COLO829 (cell line): ENCODE measurements around the gene LRRTM1.

Source experiments
- DNase-seq: peaks from one replicate; pipeline ENCODE4 v3.0.0; 2012; ENCODE audit warnings: low spot score

LRRTM1 gene

DNA sequence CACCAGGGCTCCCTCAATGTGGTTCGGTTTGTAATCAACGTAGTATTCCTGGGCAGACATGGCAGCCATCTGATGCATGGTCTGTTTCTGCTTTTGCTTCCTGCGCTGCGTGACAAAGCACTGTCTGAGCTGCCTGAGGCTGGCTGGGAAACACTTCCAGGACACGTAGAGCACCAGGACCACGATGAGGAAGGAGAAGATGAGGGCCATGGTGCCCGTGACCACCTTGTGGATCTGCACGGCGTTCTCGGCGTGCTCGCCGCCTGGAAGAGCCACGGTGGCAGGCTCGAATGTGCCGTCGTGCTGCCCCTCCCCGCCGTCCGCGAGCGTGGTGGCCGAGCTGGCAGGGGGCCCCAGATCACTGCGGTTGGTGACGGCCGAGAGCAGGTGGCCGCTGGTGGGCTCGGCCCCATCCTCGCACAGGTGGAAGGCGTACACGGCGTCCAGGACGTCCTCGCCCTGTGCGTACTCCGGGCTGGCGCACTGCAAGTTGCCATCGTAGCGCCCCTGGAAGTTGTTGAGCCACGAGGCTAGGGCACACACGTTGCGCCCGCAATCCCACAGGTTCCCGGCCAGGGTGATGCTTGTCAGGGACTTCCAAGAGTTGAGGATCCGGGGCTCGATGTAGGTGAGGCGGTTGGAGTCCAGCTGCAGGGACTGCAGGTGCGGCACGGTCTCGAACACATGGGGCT, 2.1 kb downstream of the LRRTM1 start:
- DNase-seq, result no peak

DNA sequence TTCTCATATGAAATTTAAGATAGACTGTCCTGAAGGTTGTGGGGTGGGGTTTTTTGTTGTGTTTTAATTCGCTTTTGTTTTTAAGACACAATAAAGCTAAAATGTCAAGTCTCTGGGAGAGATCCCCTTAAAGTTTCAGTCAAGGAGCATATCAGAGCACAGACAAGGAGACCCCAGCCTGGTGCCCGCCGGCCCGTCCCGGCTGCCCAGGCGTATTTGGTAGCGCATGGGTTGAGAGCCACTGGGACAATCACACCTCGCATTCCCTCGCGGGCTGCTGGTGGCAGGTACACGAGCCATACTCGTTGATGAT, 2.6 kb downstream of the LRRTM1 start:
- DNase-seq, result no peak

DNA sequence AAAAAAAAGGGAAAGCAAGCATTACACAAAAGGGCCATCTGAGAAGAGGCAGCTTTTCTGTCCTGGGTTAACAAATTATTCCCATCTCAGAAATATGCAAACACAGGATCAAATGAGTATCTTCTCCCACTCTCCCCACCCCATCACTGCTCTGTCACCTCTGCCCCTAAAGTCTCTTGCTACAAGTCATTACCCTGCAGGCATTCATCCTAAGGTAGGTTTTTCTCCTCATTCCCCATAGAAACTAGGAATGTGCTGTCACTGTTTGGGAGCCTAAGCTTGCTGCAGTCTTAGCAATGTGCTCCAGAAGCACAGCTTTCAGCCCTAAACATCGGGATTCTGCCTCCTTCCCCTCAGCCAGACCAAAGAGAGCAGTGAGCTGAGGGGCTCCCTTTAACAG, 3.6 kb downstream of the LRRTM1 start:
- no peak for DNase-seq

DNA sequence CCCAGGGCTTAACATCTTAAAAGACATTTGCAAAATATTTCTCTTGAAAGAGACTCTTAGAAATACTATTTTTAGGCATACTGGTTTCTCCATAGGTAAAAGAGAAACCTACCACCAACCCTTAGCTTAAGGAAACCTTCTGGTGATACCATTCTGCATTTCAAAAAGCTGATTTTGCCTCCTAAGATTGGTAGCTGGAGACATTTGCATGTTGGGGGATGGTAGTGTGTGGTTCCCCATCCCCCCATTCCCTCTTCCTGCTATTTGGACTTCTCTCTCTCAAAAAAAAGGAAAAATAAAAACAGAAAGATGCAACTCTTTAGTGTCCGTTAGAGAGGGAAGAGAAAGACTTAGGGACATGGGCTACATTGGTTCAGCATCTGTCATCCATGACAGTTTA, 4.2 kb downstream of the LRRTM1 start:
- no peak for DNase-seq

DNA sequence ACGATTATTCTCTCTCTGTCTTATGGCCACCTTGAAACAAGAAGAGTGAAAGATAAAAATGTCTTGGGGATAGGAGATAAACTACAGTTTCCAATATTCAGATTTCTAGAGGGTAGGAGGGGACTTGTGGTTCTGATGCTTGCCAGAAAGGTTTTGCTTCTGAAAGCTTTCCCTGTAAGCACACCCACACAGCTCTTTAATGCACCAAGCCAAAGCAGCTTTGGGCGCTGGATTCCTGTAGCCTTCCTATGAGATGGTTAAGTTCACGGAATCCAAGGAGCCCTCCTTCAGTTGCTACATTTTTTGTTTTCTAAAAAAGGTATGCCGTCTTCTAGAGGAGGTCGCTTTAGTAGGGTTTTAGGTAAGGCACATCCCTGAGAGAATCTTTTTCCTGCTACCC, 4.9 kb downstream of the LRRTM1 start:
- no peak for DNase-seq

DNA sequence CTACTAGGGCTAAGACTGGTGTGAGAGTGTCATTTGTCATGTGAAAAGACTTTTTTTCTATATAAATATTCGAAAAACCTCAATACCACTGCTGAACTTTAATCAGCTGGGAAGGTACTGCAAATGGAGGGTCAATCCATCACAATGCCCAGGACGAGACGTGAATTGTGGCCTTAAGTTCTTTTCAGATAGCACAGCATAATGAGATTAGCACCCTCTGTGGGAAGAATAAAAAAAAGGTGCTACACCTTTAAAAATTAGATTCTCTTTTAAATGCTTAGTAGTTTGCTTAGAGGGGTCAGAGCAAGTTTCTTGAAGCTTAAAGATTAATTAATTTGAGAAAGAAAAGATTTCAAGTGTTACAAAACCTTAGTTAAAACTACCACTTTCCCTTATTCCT, 5.6 kb downstream of the LRRTM1 start:
- DNase-seq, result no peak

DNA sequence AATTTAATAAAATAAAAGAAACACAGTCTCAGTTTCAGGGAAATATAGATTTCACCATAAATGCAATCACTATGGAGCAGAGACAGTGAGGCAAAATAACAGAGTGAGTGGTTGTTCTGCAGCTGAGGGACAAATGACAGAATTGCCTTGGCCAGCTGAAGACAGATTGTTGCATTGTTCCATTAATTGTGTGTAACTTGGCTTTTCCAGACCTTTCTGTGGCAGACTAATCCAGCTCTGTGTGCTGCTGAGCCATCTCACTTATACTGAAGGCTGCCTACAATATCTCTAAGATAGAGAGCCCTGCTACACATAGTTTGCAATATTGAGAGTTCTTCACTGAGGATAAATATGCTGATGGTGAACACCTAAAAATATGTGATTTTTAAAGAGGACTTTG, 11.5 kb downstream of the LRRTM1 start:
- DNase-seq, result no peak

DNA sequence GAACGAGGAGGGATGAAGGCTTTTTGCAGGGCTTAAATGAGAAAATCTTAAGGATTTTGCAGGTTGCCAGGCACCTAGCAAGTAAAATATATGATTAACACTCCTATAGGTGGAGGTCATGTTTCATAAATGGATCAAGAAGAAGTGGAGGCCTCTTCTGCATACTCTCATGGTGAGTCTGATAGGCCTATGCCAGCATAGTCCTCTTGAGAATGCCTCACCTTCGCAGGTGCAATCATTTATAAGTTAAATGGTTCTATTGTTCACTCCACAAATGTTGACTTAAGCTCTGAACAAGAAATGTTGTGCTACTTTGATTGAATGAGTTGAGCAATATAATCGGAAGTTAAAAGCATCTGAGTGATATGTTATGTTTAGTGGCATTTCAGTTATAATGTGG, 12.1 kb downstream of the LRRTM1 start:
- no peak for DNase-seq

DNA sequence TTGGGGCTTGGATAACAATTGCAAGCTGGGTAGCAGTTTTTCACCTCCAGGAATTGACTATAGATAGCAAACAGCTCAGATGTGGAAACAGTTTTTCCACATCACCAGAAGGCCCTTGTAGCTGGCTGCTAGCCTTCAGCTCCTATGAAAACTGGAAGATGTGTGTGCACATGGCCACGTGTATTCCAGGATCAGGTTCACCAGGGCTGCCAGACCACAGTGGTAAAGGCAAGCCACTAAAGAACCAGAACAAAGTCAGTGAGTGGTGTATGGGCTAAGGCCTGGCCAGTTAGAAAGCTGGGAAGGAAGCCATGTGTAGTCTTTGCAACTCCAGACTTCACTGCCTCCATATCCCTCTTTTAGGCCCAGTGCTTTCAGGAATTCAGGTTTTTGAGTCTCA, 12.9 kb downstream of the LRRTM1 start:
- no peak for DNase-seq

DNA sequence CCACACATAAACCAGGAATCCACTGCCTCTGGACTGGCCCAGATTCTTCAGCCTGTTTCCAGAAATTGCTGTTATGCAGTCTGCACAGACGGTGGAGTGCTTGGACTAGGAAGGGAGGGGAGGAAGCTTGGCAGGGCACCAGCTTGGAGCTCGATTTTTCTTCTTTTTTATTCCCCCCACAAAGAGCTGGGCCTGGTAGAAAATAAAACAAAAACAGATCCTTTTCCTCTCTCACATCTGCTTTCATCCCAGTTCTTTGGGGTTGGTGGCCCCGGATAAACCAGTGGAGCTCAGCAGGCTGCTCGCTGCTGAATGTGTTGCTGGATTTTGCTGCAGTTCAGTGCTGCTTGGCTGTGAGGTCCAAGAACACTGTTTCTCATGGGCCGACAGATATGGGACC, 16.0 kb downstream of the LRRTM1 start:
- no peak for DNase-seq

DNA sequence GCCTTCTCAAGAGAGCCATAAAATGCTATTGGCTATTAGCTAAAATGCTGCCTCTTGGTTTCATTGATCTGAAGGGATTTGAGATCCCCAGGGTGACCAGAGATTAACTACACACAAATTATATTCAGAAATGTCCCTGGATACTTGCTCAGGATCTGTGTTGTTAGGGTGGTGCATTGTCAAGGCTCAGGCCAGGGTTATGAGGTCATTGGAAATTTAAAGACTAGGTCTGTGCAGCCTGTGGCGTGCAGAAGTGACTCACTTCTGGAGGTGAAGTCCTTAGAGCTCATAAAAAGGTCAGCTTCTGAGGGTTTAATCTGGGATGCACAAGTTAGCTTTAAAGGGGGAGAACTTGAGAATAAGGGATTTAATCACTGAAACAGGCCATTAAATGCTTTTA, 23.5 kb downstream of the LRRTM1 start:
- no peak for DNase-seq

DNA sequence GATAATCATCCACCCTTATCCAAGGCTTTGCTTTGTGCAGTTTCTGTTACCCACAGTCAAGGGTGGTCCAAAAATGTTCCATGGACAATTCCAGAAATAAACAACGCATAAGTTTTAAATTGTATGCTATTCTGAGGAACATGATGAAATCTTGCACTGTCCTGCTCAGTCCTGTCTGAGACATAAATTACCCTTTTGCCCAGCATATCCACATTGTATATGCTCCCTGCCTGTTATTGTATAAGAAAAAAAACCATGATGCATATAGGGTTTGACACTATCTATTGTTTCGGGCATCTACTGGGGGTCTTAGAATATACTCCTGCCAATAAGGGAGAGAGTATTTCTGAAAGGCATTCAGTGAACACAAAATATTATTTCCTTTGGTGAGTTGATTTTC, 24.0 kb downstream of the LRRTM1 start:
- DNase-seq, result no peak

DNA sequence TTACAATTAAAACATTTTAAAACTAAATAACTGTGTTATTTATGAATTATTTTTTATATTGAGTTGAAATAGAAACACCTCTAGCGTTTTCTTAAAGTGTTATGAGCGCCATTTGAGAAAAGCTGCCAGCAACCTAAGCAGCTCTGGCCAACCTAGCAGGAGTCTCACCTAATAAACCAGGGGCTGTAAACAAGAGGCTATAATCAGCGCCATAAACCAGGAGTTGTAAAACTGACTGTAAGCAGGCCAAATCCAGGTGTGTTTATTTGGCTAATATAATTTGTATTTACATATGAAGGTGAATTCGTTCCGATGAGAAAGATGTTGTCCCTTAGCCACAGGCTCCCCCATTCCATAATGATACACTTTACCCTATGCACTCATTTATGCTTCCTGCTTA, 34.7 kb downstream of the LRRTM1 start:
- no peak for DNase-seq

DNA sequence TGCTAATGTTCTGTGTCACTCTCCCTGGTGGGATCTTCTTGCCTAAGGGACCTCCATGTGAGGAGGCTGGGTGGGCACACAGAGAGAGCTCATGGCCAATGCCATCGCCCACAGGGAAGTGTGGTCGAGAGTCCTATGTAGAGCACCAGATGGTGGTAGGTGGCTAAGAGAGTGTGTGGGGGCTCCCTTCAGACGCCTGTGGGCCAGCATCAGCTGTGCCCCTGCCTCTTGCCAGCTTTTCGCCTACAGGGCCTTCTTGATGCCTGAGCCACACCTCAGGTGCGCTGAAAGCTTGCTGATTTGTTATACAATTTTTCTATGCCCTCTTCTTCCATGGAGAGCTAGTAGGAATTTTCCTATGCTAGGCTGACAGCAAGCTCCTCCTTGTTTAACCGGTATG, 38.3 kb downstream of the LRRTM1 start:
- no peak for DNase-seq

DNA sequence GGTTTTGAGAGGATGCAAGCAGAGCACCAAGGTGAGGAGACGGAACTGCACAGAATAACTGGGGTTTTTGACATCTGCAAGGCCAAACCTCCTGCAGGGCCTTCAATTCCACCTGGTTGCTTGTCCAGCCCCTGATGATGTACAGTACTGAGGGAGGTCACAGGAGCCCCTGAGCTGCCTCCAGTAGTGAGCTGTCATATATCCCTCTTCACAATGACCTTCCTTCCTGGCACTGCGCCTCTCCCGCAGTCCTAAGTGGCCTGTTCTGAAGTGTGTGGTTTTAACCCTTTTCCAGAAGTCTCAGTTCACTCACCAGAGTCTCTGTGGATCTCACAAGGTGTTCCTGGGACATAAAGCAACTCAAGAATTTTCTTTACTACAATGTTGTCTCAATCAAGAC, 45.3 kb downstream of the LRRTM1 start:
- DNase-seq, result no peak

DNA sequence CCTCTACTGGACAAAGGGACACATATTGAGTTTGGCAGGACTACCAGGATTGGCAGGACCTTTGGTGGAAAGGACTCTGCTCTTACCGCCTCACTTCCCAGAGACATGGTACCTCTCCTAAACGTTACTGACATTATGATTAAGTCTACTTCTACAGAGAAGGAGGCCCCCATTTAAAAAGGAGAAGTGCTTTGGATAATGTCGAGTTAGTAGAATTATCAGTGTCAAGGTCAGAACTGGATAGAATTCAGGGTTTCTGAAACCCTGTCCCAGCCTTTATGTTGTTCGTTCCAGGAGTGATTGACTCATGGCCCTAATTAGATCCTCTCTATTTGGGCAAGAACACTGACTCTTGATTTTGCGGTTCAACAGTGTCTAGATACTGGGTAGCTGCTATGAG, 45.8 kb downstream of the LRRTM1 start:
- DNase-seq, result no peak

DNA sequence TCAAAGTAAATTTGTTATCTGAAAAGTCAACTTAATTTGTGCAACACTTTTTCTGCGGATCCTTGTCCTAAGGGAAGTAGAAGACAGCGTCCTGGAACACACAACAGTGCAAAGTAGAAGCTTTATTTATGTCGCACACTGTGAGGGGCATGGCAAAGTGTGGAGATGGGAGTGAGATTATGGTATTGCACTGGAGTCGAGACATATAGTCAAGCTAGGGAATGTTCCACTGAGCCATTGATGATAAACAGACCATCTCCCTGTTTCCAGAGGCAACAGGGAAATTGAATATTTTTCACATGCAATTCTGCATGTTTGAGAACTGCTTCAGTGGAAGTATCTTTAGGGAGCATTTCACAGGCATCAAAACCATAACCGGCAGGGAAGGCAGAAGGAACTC, 46.2 kb downstream of the LRRTM1 start:
- no peak for DNase-seq

DNA sequence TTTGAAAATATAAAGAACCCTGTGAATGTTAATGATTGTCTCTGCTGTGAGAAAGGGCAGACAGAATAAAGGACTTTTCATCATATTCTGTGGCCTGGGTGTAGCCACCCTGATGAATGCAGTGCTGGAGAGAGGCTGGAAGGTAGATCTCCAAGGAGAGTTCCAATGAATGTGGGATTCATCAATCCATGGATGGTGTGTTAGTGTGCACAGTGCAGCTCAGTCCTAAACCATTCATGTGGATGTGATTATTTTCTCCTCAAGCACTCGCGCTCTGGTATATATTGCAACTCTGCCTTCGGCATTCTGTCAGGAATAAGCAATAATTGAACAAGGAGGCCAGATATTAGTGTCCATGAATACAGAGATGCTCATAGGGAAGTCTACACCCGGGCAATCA, 47.1 kb downstream of the LRRTM1 start:
- DNase-seq, result no peak

DNA sequence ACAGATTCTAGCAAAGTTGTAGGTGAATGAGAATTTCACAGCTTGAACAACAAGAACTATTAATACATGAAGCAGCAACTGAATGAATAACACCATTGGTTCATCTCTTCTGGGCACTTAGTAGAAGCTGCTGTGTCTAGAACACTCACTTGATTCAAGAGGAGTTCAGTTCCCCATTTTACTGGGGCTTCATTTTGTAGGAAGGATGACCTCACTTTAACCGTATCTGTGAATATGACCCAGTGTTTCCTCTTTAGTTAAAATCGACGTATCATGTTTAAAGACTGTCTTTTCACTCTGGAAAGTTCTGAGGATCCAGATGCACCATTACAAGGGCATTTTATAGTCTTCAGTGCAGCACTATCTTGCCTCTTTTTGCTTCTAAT, 47.8 kb downstream of the LRRTM1 start:
- no peak for DNase-seq

DNA sequence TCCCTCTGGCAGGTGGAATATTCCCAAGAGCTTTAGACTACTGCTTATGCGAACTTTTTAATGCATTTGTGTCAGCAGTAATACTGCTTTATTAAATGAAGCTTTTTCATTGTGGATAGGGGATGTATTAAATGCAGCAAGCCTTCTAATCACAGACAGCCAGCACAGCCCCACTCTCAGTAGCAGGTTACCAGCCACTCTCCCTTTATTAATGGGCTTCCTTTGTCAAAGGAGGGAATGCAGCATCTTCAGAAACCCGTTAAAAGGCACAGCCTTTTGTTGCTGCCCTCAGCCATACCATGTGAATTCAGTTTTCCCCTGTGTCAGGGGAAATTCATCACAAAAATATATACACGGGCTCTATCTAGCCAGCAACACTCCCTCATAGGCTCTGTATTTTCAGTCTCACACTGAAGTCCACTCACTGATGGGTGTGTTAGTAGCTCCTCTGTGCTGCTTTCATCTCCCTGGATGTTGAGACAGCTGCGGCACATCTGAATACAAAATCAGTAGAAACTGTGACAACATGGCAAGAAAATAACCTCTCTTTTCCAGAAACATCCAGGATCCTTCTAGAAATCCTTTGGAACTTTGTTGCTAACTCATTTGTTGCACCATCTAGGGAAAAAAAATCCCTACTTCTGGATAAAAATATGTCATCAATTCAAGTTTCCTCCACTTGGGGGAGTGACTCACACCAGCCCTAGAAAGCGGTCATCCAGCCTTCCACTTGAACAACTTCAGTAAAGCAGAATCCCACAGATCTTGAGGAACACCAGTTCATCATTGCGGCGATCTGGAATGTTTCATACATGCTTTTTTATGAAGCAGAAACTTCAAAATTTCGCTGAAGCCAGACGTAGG, 48.4 kb downstream of the LRRTM1 start:
- DNase-seq, result no peak

DNA sequence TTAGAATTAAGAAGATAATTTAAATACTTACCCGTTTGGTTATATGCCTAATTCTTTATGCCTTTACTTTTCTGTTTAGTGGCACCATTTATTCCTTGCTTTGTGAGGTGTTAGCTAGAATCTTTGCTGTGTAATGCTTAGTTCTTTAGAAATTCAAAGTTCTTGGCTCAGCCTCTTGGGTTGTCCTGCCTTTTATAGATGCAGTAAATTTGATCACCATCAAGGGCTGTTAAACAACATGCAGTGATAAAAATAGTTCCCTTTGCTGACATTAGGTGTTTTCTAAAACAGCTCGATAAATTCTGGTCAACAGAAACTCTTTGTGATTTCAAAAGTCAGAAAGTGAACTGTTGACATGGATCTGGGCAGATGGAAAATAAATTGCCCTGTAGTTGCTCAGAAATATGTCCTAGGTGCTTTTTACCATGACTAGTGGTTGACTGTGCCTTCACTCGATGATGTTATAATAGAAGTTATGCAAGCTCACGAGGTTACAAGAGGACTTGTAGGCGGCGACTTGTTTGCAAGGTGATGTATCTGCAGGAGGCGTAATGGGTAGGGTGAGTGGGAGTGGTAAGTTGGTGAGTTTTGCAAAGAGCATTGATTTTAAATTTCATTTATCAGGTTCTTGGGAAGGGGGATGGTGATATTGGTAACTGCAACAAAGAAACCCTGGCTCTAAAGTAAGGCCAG, 52.1 kb downstream of the LRRTM1 start:
- no peak for DNase-seq
